Measurements from ENCODE around the gene C17orf75. TPM values are rescaled to one million over a fixed set of nuclear protein-coding genes. Genes with fewer than 3 reads are reported as not detected.
"Not testable (repeated sequence)": the region's sequence is repeated elsewhere in the genome, so short reads cannot be mapped to it uniquely, and the experiment has no call there.

C17orf75 gene
- total and polyA plus RNA-seq, 2 experiments from 2014 or later = 35.9 to 43.3 TPM

GRCh38 chr17:32323046-32323445, 18.9 kb downstream of the C17orf75 start (continued):
- TF ChIP-seq EZH2 (IDR thresholded peaks at IDR 0.05; ENCODE audit: low read depth, unreplicated experiment) (no peak), EZH2phosphoT487 (IDR thresholded peaks at IDR 0.05; ENCODE audit: unreplicated experiment) (no peak), JUNB (IDR thresholded peaks at IDR 0.05; ENCODE audit: unreplicated experiment) (no peak), ETS1 (IDR thresholded peaks at IDR 0.05) (no peak), CTCF (conservative IDR thresholded peaks at IDR 0.05; ENCODE audit: low read depth in 2 of 2) (no peak), STAT1 (IDR thresholded peaks at IDR 0.05; ENCODE audit: unreplicated experiment) (no peak)

GRCh38 chr17:32320847-32321246, 21.1 kb downstream of the C17orf75 start:
- H3K9me3 Mint-ChIP-seq = peaks cover 3% of the 10 kb centered on the region; the same call in 2 of the 3 replicates
- Histone ChIP-seq H3K4me3 (no peak overlapping the region), H2AFZ (no peak overlapping the region), H3K4me2 (no peak overlapping the region), H3K27me3 (ENCODE audit: insufficient read depth) (no peaks in the 10 kb centered on the region), H3K36me3 (ENCODE audit: insufficient read depth) (no peaks in the 10 kb centered on the region), H3K79me2 (replicated peaks; ENCODE audit: insufficient read depth) (no peaks in the 10 kb centered on the region), H4K20me1 (replicated peaks; ENCODE audit: insufficient read depth) (no peaks in the 10 kb centered on the region), H3K9me2 (ENCODE audit: insufficient read depth) (no peaks in the 10 kb centered on the region), H3F3A (replicated peaks; ENCODE audit: low read depth) (0 out of 2 replicates have a peak, but pooled peaks cover 2% of the 10 kb centered on the region), H3K27ac (ENCODE audit: low read depth) (no peak overlapping the region), H3K4me1 (ENCODE audit: insufficient read depth) (peaks cover 10% of the 10 kb centered on the region)
- no peak overlapping the region for H3K4me3 Mint-ChIP-seq
- H3K36me3 Mint-ChIP-seq (ENCODE audit: low read depth) = 0 out of 3 replicates have a peak, but pooled peaks cover 2% of the 10 kb centered on the region
- no peak for DNase-seq (ENCODE audit: low spot score)
- H3K27me3 Mint-ChIP-seq (ENCODE audit: insufficient read depth, low read depth, poor library complexity) = peaks cover 9% of the 10 kb centered on the region
- TF ChIP-seq STAT1 (IDR thresholded peaks at IDR 0.05; ENCODE audit: unreplicated experiment) (no peak), ZNF331 (CRISPR knock-in tag; IDR thresholded peaks at IDR 0.05; ENCODE audit: low read depth) (no peak), REST (IDR thresholded peaks at IDR 0.05; ENCODE audit: unreplicated experiment) (no peak), NANOG (IDR thresholded peaks at IDR 0.05; ENCODE audit: borderline replicate concordance) (no peak), CREB1 (CRISPR knock-in tag; IDR thresholded peaks at IDR 0.05; ENCODE audit: low read depth) (no peak), EZH2 (IDR thresholded peaks at IDR 0.05; ENCODE audit: low read depth, unreplicated experiment) (no peak), ETS1 (IDR thresholded peaks at IDR 0.05) (no peak), ZNF114 (CRISPR knock-in tag; IDR thresholded peaks at IDR 0.05) (no peak), POLR2AphosphoS5 (IDR thresholded peaks at IDR 0.05; ENCODE audit: low read depth) (no peak), JUNB (IDR thresholded peaks at IDR 0.05; ENCODE audit: unreplicated experiment) (no peak), EZH2phosphoT487 (IDR thresholded peaks at IDR 0.05; ENCODE audit: unreplicated experiment) (no peak), CTCF (conservative IDR thresholded peaks at IDR 0.05; ENCODE audit: low read depth in 2 of 2) (no peak)
- ATAC-seq = no peak
- H3K27ac Mint-ChIP-seq = no peak overlapping the region
- peaks cover 22% of the 10 kb centered on the region for H3K4me1 Mint-ChIP-seq

- not testable (repeated sequence) for H3K27ac Mint-ChIP-seq
Measured at GRCh38 chr17:32320080-32320479, 21.9 kb downstream of the C17orf75 start.

More at GRCh38 chr17:32320080-32320479, 21.9 kb downstream of the C17orf75 start:
- not testable (repeated sequence) for H3K9me2 ChIP-seq (ENCODE audit: insufficient read depth); H3K4me3 ChIP-seq; H3K36me3 Mint-ChIP-seq (ENCODE audit: low read depth); ATAC-seq; H3K36me3 ChIP-seq (ENCODE audit: insufficient read depth); H3K79me2 ChIP-seq (replicated peaks; ENCODE audit: insufficient read depth); H3K4me3 Mint-ChIP-seq; H4K20me1 ChIP-seq (replicated peaks; ENCODE audit: insufficient read depth); DNase-seq (ENCODE audit: low spot score); H3F3A ChIP-seq (replicated peaks; ENCODE audit: low read depth); H2AFZ ChIP-seq; H3K27ac ChIP-seq (ENCODE audit: low read depth); H3K27me3 ChIP-seq (ENCODE audit: insufficient read depth); H3K9me3 Mint-ChIP-seq; H3K27me3 Mint-ChIP-seq (ENCODE audit: insufficient read depth, low read depth, poor library complexity); H3K4me2 ChIP-seq
- peaks cover 14% of the 10 kb centered on the region for H3K4me1 ChIP-seq (ENCODE audit: insufficient read depth)
- H3K4me1 Mint-ChIP-seq = peaks cover 29% of the 10 kb centered on the region
